ENCODE results near the gene PDE8B. TPM values are rescaled to one million over a fixed set of nuclear protein-coding genes. Genes with fewer than 3 reads are reported as not detected.

PDE8B gene
- total RNA-seq, 1 donor from 2014 or later = 2.9 TPM

DNA sequence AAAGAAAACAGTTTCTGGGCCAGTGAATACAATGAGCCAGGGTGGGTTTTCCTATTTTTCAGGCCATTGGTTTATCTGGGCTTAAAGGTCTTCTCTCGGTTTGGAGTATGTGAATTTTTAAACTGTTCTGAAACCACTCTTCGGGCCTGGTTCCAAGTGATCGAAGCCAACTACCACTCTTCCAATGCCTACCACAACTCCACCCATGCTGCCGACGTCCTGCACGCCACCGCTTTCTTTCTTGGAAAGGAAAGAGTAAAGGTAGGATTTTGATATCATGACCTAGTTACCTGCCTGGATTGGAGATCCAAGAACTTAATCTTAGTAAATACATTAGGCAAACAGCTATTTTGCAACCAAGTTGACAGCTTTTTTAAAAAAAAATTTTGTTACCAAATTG is 202.6 kb downstream of the PDE8B start:
- TF ChIP-seq, protein P1, sequence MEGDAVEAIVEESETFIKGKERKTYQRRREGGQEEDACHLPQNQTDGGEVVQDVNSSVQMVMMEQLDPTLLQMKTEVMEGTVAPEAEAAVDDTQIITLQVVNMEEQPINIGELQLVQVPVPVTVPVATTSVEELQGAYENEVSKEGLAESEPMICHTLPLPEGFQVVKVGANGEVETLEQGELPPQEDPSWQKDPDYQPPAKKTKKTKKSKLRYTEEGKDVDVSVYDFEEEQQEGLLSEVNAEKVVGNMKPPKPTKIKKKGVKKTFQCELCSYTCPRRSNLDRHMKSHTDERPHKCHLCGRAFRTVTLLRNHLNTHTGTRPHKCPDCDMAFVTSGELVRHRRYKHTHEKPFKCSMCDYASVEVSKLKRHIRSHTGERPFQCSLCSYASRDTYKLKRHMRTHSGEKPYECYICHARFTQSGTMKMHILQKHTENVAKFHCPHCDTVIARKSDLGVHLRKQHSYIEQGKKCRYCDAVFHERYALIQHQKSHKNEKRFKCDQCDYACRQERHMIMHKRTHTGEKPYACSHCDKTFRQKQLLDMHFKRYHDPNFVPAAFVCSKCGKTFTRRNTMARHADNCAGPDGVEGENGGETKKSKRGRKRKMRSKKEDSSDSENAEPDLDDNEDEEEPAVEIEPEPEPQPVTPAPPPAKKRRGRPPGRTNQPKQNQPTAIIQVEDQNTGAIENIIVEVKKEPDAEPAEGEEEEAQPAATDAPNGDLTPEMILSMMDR (IDR thresholded peaks at IDR 0.05; ENCODE audit: unreplicated experiment) = no peak
- Mint-ChIP-seq H3K4me3 (no peak overlapping the region), H3K9me3 (no peaks in the 10 kb centered on the region), H3K27me3 (ENCODE audit: low read depth) (no peaks in the 10 kb centered on the region), H3K36me3 (no peaks in the 10 kb centered on the region), H3K4me1 (no peaks in the 10 kb centered on the region), H3K27ac (no peak overlapping the region)
- DNase-seq (ENCODE audit: low spot score in 2 of 2, unreplicated experiment in 2 of 2) = no peak

DNA sequence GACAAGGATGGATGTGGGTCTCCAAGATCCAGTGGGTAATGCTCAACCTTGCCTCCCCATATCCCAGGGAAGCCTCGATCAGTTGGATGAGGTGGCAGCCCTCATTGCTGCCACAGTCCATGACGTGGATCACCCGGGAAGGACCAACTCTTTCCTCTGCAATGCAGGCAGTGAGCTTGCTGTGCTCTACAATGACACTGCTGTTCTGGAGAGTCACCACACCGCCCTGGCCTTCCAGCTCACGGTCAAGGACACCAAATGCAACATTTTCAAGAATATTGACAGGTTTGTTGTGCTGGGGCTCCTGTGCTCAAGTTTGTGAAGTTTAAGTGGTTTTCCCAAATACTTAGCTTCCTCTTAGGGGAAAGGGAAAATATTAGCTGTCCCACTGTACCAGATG is 207.7 kb downstream of the PDE8B start:
- H3K27ac Mint-ChIP-seq = no peak overlapping the region
- peaks cover 6% of the 10 kb centered on the region for H3K36me3 Mint-ChIP-seq
- peaks cover 5% of the 10 kb centered on the region for H3K9me3 Mint-ChIP-seq
- peaks cover 2% of the 10 kb centered on the region for H3K27me3 Mint-ChIP-seq (ENCODE audit: low read depth)
- TF ChIP-seq, protein P1 (IDR thresholded peaks at IDR 0.05; ENCODE audit: unreplicated experiment) = no peak
- H3K4me1 Mint-ChIP-seq = no peaks in the 10 kb centered on the region
- no peak for DNase-seq (ENCODE audit: low spot score in 2 of 2, unreplicated experiment in 2 of 2)
- no peak overlapping the region for H3K4me3 Mint-ChIP-seq

DNA sequence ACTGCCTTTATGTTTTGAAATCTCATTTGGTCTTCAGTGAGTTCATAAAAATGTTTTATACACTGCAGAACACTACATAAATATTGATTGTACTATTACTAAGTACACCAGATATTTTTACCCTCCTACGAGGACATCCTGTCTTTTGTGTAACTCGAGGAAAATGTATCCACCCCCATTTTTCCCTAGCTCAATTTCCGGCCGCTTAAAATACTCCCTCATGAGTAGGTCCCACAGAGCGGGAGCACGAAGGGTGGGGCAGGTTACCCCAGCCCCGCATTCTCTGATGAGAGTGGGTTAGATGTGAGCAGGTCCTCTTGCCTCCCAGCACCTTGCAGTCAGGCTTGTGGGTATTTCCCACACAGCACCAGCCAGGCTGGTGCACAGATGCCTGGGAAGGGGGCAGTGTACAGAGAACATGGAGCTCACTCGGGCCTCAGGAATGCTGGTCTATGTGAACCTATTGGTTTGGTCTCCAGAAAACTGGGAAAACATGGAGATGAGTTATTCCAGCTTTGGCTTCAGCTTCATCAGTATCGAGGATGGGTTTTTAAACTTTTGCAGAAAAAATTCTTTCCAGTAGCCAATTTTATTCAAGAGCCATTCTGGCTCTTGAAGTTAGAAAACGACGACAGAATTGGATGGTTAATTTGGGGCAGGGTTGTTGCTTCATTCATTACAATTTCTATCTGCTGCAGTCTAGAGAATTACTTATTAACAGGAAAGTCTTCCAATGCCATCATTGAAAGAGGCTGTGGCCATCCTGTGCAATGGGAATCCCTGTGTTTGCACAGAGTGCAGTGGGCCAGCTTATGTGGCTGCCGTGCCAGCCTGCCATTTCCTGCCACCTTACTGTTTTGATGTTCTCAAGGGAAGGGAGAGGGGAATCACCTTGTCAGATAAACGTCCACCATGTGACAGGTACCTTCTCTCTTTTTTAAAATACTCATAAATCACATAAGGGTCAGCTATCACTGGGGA is 208.4 kb downstream of the PDE8B start:
- no peak for DNase-seq (ENCODE audit: low spot score in 2 of 2, unreplicated experiment in 2 of 2)
- peaks cover 2% of the 10 kb centered on the region for H3K27me3 Mint-ChIP-seq (ENCODE audit: low read depth)
- peaks cover 1% of the 10 kb centered on the region for H3K4me1 Mint-ChIP-seq
- H3K4me3 Mint-ChIP-seq = no peak overlapping the region
- H3K9me3 Mint-ChIP-seq = peaks cover 5% of the 10 kb centered on the region
- TF ChIP-seq, protein P1 (IDR thresholded peaks at IDR 0.05; ENCODE audit: unreplicated experiment) = no peak
- H3K36me3 Mint-ChIP-seq = peaks cover 6% of the 10 kb centered on the region
- no peak overlapping the region for H3K27ac Mint-ChIP-seq

- DNase-seq (ENCODE audit: low spot score in 2 of 2, unreplicated experiment in 2 of 2) = no peak
- TF ChIP-seq, protein P1 (IDR thresholded peaks at IDR 0.05; ENCODE audit: unreplicated experiment) = no peak
These were observed 209.4 kb downstream of the PDE8B start for GRCh38 chr5:77419644-77420582.

GRCh38 chr5:77420940-77421339 is 210.5 kb downstream of the PDE8B start:
- H3K27me3 Mint-ChIP-seq (ENCODE audit: low read depth) = peaks cover 2% of the 10 kb centered on the region
- peaks cover 6% of the 10 kb centered on the region for H3K36me3 Mint-ChIP-seq
- TF ChIP-seq, protein P1 (IDR thresholded peaks at IDR 0.05; ENCODE audit: unreplicated experiment) = no peak
- H3K27ac Mint-ChIP-seq = no peak overlapping the region
- no peak for DNase-seq (ENCODE audit: low spot score in 2 of 2, unreplicated experiment in 2 of 2)
- H3K9me3 Mint-ChIP-seq = peaks cover 5% of the 10 kb centered on the region
- H3K4me1 Mint-ChIP-seq = peaks cover 20% of the 10 kb centered on the region
- H3K4me3 Mint-ChIP-seq = no peak overlapping the region

More at GRCh38 chr5:77419644-77420582, 209.4 kb downstream of the PDE8B start:
- Mint-ChIP-seq H3K36me3 (peaks cover 6% of the 10 kb centered on the region), H3K4me3 (no peak overlapping the region), H3K4me1 (peaks cover 11% of the 10 kb centered on the region), H3K27me3 (ENCODE audit: low read depth) (peaks cover 2% of the 10 kb centered on the region), H3K9me3 (peaks cover 5% of the 10 kb centered on the region), H3K27ac (no peak overlapping the region)

Data from mesothelial cell of epicardium (in vitro differentiated cells).